Mononuclear cell (primary cell): ENCODE results near the gene KDSR. TPM values are rescaled to one million over a fixed set of nuclear protein-coding genes. Genes with fewer than 3 reads are reported as not detected.
"Not testable (repeated sequence)": the region's sequence is repeated elsewhere in the genome, so short reads cannot be mapped to it uniquely, and the experiment has no call there.

Experiments
- H3K27me3 ChIP-seq: 2 replicates; pipeline ENCODE4 v1.6.0; 2011; ENCODE audit warnings: low read length, control low read depth; ENCODE audit not compliant: insufficient read depth
- H3K4me1 ChIP-seq: 2 replicates; pipeline ENCODE4 v1.5.1; 2011; ENCODE audit warnings: mild to moderate bottlenecking, low read length, control low read depth; ENCODE audit not compliant: insufficient read depth
- H3K4me3 ChIP-seq: 2 replicates; pipeline ENCODE4 v1.5.1; 2011; ENCODE audit warnings: mild to moderate bottlenecking, low read length, moderate library complexity
- H3K9me3 ChIP-seq: 2 replicates; pipeline ENCODE4 v1.5.1; 2011; ENCODE audit warnings: low read depth, mild to moderate bottlenecking, control low read depth, low read length
- total RNA-seq: library from RNA; depleted of rRNA; stranded (reverse); fragments of >200 nt; gene quantifications from one replicate; pipeline ENCODE4 v1.2.3, GENCODE V29; 2012

Gene KDSR
- total RNA-seq, 1 donor, result 16.9 TPM

DNA sequence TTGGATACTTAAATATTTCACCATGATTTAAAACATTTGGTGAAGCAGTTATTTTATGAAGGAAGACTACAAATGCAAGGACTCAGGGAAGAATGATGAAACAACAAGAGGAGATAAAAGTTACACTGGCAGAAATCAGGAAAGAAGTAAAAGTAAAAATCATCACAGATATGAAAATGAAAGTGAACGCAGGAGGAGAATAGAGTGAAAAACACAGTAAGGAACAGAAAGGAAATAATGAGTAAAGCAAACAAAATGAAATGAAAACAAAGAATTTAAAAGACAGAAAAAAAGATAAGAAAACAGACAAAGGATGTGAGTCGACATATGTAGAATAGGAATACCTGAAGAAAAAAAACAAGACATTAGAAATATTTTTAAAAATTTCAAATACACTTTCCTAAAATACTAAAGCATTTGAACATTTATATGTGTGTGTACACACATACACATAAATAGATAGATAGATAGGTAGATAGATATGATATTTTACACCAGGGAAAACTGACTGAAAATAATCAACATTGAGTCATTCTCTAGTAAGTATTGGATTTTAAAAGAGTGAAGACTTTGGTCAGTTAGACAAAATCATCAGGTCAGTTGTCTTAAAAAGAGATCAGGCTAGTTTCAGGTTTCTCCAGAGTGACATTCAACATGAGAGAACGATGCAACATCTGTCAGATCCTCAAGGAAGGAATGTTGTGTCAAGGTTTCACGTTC lies 12.1 kb upstream of the KDSR start:
- peaks cover 11% of the 10 kb centered on the region for H3K4me1 ChIP-seq
- H3K27me3 ChIP-seq, result no peaks in the 10 kb centered on the region
- no peak overlapping the region for H3K4me3 ChIP-seq
- no peaks in the 10 kb centered on the region for H3K9me3 ChIP-seq

DNA sequence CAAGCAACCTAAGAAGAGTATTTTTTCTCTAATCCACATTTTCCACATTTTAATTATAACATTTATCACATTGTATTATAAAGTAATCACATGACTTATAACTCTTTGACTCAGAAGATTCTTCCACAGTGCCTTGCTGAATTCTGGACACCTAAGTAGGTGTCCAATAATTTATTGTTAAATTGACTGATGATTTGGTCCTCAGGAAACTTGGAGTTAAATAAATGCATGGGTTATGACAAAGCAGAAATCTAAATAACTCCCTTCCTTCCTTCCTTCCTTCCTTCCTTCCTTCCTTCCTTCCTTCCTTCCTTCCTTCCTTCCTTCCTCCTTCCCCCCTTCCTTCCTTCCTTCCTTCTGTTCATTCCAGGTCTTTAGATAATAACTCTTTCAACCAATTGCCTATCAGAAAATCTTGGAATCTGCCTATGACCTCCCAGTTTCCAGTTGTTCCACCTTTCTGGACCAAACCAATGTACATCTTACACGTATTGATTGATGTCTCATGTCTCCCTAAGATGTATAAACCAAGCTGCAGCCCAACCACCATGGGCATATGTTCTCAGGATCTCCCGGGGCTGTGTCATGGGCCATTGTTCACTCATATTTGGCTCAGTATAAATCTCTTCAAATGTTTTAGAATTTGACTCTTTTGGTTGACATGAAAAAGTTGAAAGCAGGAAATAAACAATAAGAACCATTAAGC lies 10.4 kb upstream of the KDSR start:
- Histone ChIP-seq H3K4me1 (peaks cover 11% of the 10 kb centered on the region), H3K4me3 (no peak overlapping the region), H3K9me3 (no peaks in the 10 kb centered on the region), H3K27me3 (no peaks in the 10 kb centered on the region)

DNA sequence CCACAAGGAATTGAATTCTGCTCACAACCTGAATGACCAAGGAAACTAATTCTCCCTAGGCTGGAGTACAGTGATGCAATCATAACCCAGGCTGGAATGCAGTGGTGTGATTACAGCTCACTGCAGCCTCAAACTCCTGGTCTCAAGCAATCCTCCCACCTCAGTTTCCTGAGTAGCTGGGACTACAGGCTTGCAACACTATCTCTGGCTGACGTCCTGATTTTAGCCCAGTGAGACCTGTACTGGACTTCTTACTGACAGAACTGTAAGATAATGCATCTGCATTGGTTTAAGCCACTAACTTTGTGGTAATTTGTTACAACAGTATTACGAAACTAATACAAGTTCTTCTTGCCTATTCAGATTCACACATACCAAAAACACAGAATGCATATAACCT lies 9.5 kb upstream of the KDSR start:
- Histone ChIP-seq H3K4me3 (no peak overlapping the region), H3K4me1 (peaks cover 11% of the 10 kb centered on the region), H3K9me3 (no peaks in the 10 kb centered on the region), H3K27me3 (no peaks in the 10 kb centered on the region)

DNA sequence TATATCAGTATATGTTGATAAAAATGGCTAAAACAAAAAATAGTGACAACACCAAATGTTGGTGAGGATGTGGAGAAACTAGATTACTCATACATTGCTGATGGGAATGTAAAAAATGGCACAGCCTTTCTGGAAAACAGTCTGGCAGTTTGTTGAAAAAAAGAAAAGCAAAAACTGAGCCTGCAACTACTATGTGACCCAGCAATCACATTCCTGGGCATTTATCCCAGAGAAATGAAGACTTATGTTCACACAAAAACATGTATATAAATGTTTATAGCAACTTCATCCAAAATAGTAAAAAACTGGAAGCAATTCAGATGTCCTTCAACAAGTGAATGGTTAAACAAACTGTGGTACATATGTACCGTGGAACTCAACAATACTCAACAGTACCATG lies 7.5 kb upstream of the KDSR start:
- H3K9me3 ChIP-seq, result no peaks in the 10 kb centered on the region
- H3K4me3 ChIP-seq, result no peak overlapping the region
- H3K4me1 ChIP-seq, result peaks cover 11% of the 10 kb centered on the region
- no peaks in the 10 kb centered on the region for H3K27me3 ChIP-seq

DNA sequence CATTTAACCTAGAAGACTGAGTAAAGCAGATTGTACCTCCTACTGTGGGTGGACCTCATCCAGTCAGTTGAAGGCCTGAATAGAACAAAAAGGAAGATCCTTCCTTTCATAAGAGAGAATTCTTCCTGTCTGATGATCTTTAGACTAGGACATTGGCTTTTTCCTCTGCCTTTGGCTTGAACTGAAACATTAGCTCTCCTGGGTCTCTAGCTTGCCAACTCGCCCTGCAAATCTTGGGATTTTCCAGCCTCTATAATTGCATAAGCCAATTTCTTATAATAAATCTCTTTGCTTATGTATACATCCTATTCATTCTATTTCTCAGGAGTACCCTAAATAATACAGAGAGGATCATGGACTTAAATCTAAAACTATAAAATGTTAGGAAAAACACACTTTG lies 6.2 kb upstream of the KDSR start:
- no peaks in the 10 kb centered on the region for H3K9me3 ChIP-seq
- H3K4me1 ChIP-seq, result peaks cover 12% of the 10 kb centered on the region
- no peaks in the 10 kb centered on the region for H3K27me3 ChIP-seq
- no peak overlapping the region for H3K4me3 ChIP-seq

DNA sequence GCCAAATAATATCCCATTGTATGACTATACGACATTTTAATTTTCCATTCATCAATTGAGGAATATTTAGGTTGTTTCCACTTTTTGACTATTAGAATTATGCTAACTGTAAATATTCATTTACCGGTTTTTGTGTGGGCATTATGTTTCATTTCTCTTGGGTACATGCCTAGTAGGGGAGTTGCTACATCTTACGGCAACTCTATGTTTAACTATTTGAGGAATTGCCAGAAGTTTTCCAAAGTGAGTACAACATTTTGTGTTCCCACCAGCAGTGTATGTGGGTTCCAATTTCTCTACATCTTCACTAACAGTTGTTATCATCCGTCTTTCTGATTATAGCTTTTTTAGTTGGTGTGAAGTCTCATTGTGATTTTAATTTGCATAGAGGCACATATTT lies 1.6 kb upstream of the KDSR start:
- Histone ChIP-seq H3K27me3 (no peaks in the 10 kb centered on the region), H3K4me1 (peaks cover 28% of the 10 kb centered on the region), H3K4me3 (no peak overlapping the region), H3K9me3 (no peaks in the 10 kb centered on the region)

DNA sequence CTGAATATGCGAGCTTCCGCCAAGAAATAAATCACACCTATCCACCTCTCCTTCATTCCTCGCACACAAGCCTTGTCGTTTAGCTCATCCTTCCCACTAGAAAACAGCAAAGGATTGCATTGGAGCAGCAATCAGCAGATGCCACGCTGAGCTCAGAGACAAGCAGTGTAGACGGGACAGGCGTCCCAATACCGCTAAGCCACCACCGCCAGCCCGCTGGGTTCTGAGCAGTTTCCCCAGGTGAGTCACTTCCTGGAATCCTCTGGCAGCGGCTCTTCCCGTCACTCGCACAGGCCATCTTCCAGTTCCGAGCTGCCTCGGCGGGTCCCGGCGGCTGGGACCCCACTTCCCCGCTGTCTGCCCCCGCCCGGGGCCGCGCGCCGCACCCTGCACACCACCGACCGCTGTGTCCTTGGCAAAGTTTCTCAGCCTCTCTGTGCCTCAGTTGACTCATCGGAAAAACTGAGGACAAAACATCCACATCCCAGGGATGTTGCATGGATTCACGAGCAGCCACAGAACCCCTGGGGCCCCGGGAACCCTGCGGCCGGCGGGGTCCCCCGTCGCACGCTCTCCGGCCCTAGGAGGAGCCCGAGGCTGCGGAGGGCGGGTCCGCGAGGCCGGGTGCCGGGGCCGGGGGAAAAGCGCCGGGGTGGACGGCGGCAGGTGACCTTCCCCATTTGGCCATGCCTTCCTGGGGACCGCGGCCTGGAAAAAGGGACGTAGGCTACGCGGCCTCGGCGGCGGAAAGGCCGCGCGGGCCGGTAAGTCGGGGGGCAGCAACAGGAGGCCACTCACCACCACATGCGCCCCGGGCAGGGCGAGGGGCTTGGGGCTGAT lies 573 bp downstream of the KDSR start:
- Histone ChIP-seq H3K4me3 (peak overlapping the region; percentile 72), H3K27me3 (no peaks in the 10 kb centered on the region), H3K9me3 (no peaks in the 10 kb centered on the region), H3K4me1 (peaks cover 28% of the 10 kb centered on the region)

DNA sequence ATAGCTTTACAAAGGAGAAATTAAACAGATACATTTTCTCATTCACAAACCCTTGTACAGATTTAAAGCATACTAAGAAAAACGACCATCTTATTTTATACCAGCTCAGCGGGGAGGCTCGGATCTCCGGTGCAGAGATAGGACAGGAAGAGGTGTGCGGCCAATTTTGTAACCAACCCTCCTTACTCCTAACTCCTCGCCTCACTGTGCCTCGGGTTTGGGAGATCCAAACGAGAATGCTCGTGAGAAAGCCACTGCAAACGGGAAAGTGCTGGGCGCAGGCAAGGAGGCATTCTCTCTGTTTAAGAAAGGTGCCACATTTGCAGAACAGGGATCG lies 1.2 kb downstream of the KDSR start:
- H3K4me3 ChIP-seq, result peak overlapping the region; percentile 72
- H3K9me3 ChIP-seq, result no peaks in the 10 kb centered on the region
- no peaks in the 10 kb centered on the region for H3K27me3 ChIP-seq
- H3K4me1 ChIP-seq, result peaks cover 28% of the 10 kb centered on the region

DNA sequence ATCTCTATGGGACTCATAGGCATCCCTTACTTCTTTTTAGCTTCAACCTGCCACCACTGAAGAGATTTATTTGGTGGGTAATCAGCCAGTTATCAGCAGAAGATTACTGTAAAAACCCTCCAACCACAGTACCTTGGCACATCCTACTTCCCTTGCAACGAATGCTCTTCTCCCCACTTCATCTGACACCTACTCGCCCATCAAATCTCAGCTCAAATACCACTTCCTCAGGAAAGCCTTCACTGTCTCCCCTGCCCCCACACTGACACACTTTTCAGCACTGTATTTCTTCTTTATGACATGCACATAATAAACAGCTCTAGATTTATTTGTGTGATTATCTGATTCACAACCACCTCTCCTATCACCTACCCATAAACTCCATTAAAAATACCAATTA lies 3.1 kb downstream of the KDSR start:
- H3K9me3 ChIP-seq, result no peaks in the 10 kb centered on the region
- no peaks in the 10 kb centered on the region for H3K27me3 ChIP-seq
- H3K4me1 ChIP-seq, result peaks cover 28% of the 10 kb centered on the region
- H3K4me3 ChIP-seq, result no peak overlapping the region

DNA sequence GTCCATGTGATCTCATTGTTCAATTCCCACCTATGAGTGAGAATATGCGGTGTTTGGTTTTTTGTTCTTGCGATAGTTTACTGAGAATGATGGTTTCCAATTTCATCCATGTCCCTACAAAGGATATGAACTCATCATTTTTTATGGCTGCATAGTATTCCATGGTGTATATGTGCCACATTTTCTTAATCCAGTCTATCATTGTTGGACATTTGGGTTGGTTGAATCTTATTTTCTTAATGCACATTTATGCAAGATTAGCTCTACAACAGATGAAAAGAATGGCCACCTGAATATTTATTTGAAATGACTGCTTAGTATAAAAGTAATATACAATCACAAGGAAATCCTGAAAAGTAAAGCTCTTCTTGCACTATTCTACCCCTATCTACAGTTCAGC lies 3.6 kb downstream of the KDSR start:
- not testable (repeated sequence) for H3K27me3 ChIP-seq, H3K9me3 ChIP-seq, H3K4me3 ChIP-seq
- H3K4me1 ChIP-seq, result peaks cover 28% of the 10 kb centered on the region

DNA sequence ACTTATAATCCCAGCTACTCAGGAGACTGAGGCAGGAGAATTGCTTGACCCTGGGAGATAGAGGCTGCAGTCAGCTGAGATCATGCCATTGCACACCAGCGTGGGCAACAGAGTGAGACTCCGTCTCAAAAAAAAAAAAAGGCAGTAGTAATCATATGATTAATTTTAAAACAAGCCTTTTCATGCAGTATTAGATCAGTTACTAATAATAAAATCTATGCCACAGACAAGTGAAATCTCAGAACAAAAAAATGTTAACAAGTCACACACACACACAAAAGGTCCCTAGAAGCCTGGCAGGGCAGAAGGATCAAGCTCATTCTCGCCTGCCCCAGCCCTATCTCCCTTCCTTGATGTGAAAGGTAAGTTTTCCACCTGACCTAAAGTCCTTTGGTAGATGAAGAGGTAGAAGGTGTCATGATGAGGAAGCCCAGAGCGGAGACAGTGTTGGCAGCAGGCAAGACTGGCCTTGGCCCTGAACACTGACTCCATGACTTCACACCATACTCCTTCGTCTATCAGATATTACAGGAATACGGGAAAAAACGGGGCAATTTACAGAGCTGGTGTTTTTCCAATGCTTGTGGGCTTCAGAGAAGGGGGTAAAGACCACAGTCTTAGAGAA lies 10.6 kb downstream of the KDSR start:
- H3K4me3 ChIP-seq, result no peak overlapping the region

DNA sequence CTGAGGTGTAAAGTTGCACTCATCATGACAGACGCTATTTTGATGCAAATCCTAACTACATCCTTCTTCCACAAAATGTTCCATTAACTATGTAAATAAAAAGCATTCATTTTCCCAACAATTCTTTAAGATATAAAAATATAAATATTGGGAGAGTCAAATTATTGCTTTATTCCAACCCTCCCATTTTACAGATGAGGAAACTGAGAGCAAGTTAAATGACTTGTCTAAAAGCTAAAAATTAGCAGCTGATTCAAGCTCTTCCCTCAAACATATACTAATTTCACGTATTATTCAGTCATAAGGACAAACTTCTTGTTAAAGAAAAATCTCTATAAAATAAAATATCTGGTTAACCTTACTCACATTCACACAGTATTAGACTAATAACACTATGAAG lies 16.8 kb downstream of the KDSR start:
- Histone ChIP-seq H3K4me3 (no peak overlapping the region), H3K27me3 (no peaks in the 10 kb centered on the region), H3K9me3 (no peaks in the 10 kb centered on the region), H3K4me1 (no peaks in the 10 kb centered on the region)

More for the DNA sequence above, 10.6 kb downstream of the KDSR start:
- Histone ChIP-seq H3K27me3 (no peaks in the 10 kb centered on the region), H3K4me1 (no peaks in the 10 kb centered on the region), H3K9me3 (no peaks in the 10 kb centered on the region)

DNA sequence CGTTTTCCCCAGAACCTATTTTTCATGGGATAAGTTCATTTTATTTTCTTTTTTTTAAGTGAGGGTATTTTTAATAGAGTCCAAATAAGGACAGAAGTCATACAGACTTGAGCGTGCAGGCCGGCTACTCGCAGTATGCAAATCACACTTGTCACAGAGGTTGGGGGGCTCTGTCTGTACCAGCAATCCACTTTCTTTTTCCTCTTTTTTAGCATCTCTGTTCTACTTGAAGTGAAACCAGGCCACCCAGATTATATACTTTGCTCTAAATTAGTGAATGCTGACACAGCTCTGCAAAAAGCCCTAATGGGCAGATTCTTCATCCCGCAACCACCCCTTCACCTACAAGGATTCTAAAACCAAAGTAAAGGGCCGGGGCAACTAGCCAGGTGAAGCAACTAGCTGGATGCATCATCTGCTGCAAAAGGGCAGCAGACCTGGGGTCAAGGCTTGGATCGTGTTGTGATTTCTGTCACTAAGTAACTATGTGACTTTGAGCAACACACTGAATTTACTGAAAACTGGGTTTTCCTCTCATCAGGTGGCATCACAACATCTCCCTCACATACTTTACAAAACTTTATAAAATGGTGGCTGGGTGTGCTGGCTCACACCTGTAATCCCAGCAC lies 18.4 kb downstream of the KDSR start:
- Histone ChIP-seq H3K4me3 (no peak overlapping the region), H3K9me3 (no peaks in the 10 kb centered on the region), H3K27me3 (no peaks in the 10 kb centered on the region), H3K4me1 (no peaks in the 10 kb centered on the region)

DNA sequence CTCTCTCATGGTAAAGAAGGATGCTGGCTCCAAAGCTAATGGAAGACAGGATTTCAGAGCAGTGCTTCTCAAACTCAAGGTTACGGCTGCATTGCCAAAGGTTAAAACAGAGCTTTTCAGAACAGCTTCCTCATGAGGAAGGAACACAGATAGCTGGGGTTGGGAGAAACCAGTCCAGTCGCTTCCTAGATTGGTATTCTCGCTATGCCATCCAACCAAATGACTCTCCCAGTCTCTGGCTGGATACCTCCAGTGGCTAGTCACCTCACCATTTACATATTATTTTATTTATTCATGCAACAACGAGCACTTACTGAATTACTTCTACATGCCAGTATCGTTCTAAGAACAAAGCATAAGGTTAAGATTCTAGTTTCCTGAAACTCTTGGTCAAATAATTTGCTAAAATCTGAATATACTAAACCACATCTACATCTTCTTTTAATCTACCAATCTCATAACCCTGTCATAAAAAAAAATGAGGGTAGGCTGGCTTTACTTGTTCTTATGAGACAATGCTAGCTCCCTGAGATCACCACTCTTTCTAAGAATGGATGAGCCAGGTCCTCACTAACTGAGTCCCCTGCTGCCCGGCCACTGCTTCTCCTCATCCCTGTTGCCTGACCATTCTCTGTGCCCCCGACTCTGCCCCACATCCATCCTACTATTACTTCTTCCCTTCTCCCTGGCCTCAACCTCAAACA lies 20.4 kb downstream of the KDSR start:
- Histone ChIP-seq H3K4me1 (no peaks in the 10 kb centered on the region), H3K4me3 (no peak overlapping the region), H3K27me3 (no peaks in the 10 kb centered on the region), H3K9me3 (no peaks in the 10 kb centered on the region)
